SU-DHL-6 (cell line): ENCODE measurements around the gene GORASP2.

Experiments used
- H2AFZ ChIP-seq: fragments of 200-600 bp; sonication (generic); 2 replicates; pipeline ENCODE4 v1.6.1; 2014; ENCODE audit warnings: low read depth, mild to moderate bottlenecking, moderate library complexity, mixed read lengths, antibody characterized with exemption, low read length; ENCODE audit not compliant: severe bottlenecking
- H3F3A ChIP-seq: fragments of 200-600 bp; shearing (Covaris generic); 2 replicates; pipeline ENCODE4 v1.6.0; 2016; ENCODE audit warnings: antibody characterized with exemption, mild to moderate bottlenecking; ENCODE audit not compliant: insufficient read depth
- H3K27ac ChIP-seq: fragments of 200-600 bp; sonication (generic); 2 replicates; pipeline ENCODE4 v1.5.1; 2016; ENCODE audit warnings: low read depth, mild to moderate bottlenecking, low read length, moderate library complexity, mixed read lengths
- H3K27me3 ChIP-seq: fragments of 200-600 bp; sonication (generic), shearing (Covaris generic); 2 replicates; pipeline ENCODE4 v1.6.0; 2014; ENCODE audit warnings: mild to moderate bottlenecking, low read length
- H3K36me3 ChIP-seq: fragments of 200-600 bp; sonication (generic); 2 replicates; pipeline ENCODE4 v1.6.1; 2014; ENCODE audit warnings: mild to moderate bottlenecking, low read length, mixed read lengths
- H3K4me2 ChIP-seq: fragments of 300-600, 200-600 bp; shearing (Covaris generic), sonication (generic); 2 replicates; pipeline ENCODE4 v1.6.0; 2014; ENCODE audit warnings: low read length, low read depth, mild to moderate bottlenecking; ENCODE audit not compliant: poor library complexity, severe bottlenecking
- H3K4me3 ChIP-seq: fragments of 200-600 bp; sonication (generic); 2 replicates; pipeline ENCODE4 v1.5.1; 2014; ENCODE audit warnings: antibody characterized with exemption, low read length, mild to moderate bottlenecking, mixed read lengths; ENCODE audit not compliant: insufficient read depth, poor library complexity, severe bottlenecking
- H3K79me2 ChIP-seq: fragments of 200-600 bp; sonication (generic); 2 replicates; pipeline ENCODE4 v1.6.1; 2014; ENCODE audit warnings: mild to moderate bottlenecking, low read length, moderate library complexity; ENCODE audit not compliant: insufficient read depth
- H3K9ac ChIP-seq: fragments of 200-600 bp; sonication (generic); 2 replicates; pipeline ENCODE4 v1.7.0; 2014; ENCODE audit warnings: mild to moderate bottlenecking, low read length
- H3K9me2 ChIP-seq: fragments of 200-600 bp; sonication (generic); replicated peaks from 2 replicates; pipeline ENCODE4 v1.6.1; 2014; ENCODE audit warnings: low read length; ENCODE audit not compliant: insufficient read depth
- H3K9me3 ChIP-seq: fragments of 200-600 bp; sonication (generic); 2 replicates; pipeline ENCODE4 v1.6.1; 2014; ENCODE audit warnings: low read length, mixed read lengths; ENCODE audit not compliant: insufficient read depth
- H4K20me1 ChIP-seq: fragments of 200-600 bp; sonication (generic); 2 replicates; pipeline ENCODE4 v1.6.1; 2014; ENCODE audit warnings: low read depth, mild to moderate bottlenecking, antibody characterized with exemption, low read length, moderate library complexity, mixed read lengths
- EZH2phosphoT487 ChIP-seq: fragments of 200-600 bp; sonication (generic), shearing (Covaris generic); conservative IDR thresholded peaks from 2 replicates; pipeline ENCODE4 v1.6.1; 2018; ENCODE audit warnings: mild to moderate bottlenecking, antibody characterized with exemption, low read length, moderate library complexity, mixed read lengths
- TF ChIP-seq, protein P1 (sequence below): fragments of 200-600 bp; sonication (generic); IDR thresholded peaks from one replicate; pipeline ENCODE4 v1.5.1; 2017; ENCODE audit warnings: antibody characterized with exemption, mild to moderate bottlenecking, low read length, moderate library complexity; ENCODE audit not compliant: insufficient read depth, poor library complexity, severe bottlenecking

GORASP2 gene

DNA sequence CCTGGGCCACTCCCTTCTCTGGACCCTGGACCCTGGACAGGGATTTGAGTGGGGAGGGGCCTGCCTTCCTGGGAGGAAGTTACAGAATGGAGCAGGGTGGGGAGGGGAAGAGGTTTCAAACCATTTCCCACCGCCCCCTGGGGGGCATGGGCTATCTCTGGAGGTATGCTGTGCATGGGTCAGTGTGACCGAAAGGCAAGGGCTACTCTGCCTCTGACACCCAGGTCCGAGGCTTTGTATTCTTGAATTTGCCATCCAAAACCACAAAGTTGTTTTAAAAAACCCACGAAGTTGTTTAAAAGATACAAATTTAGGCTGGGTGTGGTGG, 46.9 kb downstream of the GORASP2 start:
- Histone ChIP-seq H3K4me3 (no peak overlapping the region), H3K36me3 (no peaks in the 10 kb centered on the region), H3K27me3 (no peaks in the 10 kb centered on the region), H3F3A (peaks cover 10% of the 10 kb centered on the region), H3K9ac (no peak overlapping the region), H3K79me2 (no peaks in the 10 kb centered on the region), H3K4me2 (no peak overlapping the region), H3K27ac (no peak overlapping the region), H2AFZ (no peak overlapping the region), H4K20me1 (no peaks in the 10 kb centered on the region), H3K9me2 (no peaks in the 10 kb centered on the region), H3K9me3 (no peaks in the 10 kb centered on the region)
- TF ChIP-seq, protein P1, sequence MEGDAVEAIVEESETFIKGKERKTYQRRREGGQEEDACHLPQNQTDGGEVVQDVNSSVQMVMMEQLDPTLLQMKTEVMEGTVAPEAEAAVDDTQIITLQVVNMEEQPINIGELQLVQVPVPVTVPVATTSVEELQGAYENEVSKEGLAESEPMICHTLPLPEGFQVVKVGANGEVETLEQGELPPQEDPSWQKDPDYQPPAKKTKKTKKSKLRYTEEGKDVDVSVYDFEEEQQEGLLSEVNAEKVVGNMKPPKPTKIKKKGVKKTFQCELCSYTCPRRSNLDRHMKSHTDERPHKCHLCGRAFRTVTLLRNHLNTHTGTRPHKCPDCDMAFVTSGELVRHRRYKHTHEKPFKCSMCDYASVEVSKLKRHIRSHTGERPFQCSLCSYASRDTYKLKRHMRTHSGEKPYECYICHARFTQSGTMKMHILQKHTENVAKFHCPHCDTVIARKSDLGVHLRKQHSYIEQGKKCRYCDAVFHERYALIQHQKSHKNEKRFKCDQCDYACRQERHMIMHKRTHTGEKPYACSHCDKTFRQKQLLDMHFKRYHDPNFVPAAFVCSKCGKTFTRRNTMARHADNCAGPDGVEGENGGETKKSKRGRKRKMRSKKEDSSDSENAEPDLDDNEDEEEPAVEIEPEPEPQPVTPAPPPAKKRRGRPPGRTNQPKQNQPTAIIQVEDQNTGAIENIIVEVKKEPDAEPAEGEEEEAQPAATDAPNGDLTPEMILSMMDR: no peak
- TF ChIP-seq EZH2phosphoT487: no peak

DNA sequence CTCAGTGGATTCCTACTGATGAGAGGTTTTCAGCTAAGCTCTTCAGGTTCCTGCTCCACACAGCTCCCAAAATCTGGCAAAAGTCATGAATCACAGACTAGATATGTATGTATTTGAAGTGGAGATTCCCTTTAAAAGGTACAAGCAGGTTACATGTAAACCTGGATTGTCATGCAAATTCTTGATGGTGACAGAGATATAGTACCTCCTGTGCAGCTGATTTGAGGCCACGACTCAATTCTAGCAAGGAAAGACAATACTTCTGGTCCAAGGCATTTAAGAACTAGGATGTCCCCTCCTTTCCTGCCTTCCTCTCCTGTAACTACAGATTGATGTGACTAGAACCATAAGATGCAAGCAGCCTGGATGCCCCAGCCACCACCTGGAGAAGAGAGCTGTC, 55.0 kb downstream of the GORASP2 start:
- Histone ChIP-seq H3K79me2 (no peaks in the 10 kb centered on the region), H3K27ac (no peak overlapping the region), H3K9ac (no peak overlapping the region)

DNA sequence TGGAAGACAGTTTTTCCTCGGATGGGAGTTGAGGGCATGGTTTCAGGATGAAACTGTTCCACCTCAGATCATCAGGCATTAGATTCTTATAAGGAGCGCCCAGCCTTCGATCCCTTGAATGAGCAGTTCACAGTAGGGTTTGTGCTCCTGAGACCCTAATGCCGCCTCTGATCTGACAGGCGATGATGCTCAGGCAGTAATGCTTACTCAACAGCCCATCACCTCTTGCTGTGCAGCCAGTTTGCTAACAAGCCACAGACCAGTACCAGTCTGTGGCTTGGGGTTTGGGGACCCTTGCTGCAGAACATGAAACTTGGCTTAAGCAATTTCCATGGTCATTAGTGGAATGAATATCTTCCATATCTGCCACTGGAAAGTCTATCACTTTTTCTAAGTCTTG, 56.4 kb downstream of the GORASP2 start:
- H2AFZ ChIP-seq: no peak overlapping the region
- peaks cover 22% of the 10 kb centered on the region; the same call in 1 of the 2 replicates for H3F3A ChIP-seq
- H3K9ac ChIP-seq: no peak overlapping the region
- H3K36me3 ChIP-seq: peaks cover 6% of the 10 kb centered on the region; the same call in 1 of the 2 replicates
- no peak for TF ChIP-seq EZH2phosphoT487
- TF ChIP-seq, protein P1: no peak
- H3K27me3 ChIP-seq: no peaks in the 10 kb centered on the region
- H4K20me1 ChIP-seq: 0 out of 2 replicates have a peak, but pooled peaks cover 3% of the 10 kb centered on the region
- no peaks in the 10 kb centered on the region for H3K9me2 ChIP-seq
- no peak overlapping the region for H3K4me2 ChIP-seq
- no peaks in the 10 kb centered on the region for H3K9me3 ChIP-seq
- H3K4me3 ChIP-seq: no peak overlapping the region
- H3K79me2 ChIP-seq: no peaks in the 10 kb centered on the region
- no peak overlapping the region for H3K27ac ChIP-seq

More for the DNA sequence above, 55.0 kb downstream of the GORASP2 start:
- H3K4me2 ChIP-seq: no peak overlapping the region
- no peak for TF ChIP-seq EZH2phosphoT487
- TF ChIP-seq, protein P1: no peak
- peaks cover 3% of the 10 kb centered on the region; the same call in 1 of the 2 replicates for H3K36me3 ChIP-seq
- 0 out of 2 replicates have a peak, but pooled peaks cover 3% of the 10 kb centered on the region for H4K20me1 ChIP-seq
- H3K27me3 ChIP-seq: no peaks in the 10 kb centered on the region
- no peak overlapping the region for H2AFZ ChIP-seq
- H3K4me3 ChIP-seq: no peak overlapping the region
- H3K9me2 ChIP-seq: no peaks in the 10 kb centered on the region
- peaks cover 22% of the 10 kb centered on the region; the same call in 1 of the 2 replicates for H3F3A ChIP-seq
- H3K9me3 ChIP-seq: no peaks in the 10 kb centered on the region
